CD4-positive, alpha-beta T cell treated with Interleukin-15 for 1 hour (primary cell): ENCODE data around the gene SMIM36.
"Not testable (repeated sequence)": the region's sequence is repeated elsewhere in the genome, so short reads cannot be mapped to it uniquely, and the experiment has no call there.

ENCODE experiments used
- DNase-seq: peaks from one replicate; pipeline ENCODE4 v3.0.0-alpha.2; 2020

The SMIM36 gene

DNA sequence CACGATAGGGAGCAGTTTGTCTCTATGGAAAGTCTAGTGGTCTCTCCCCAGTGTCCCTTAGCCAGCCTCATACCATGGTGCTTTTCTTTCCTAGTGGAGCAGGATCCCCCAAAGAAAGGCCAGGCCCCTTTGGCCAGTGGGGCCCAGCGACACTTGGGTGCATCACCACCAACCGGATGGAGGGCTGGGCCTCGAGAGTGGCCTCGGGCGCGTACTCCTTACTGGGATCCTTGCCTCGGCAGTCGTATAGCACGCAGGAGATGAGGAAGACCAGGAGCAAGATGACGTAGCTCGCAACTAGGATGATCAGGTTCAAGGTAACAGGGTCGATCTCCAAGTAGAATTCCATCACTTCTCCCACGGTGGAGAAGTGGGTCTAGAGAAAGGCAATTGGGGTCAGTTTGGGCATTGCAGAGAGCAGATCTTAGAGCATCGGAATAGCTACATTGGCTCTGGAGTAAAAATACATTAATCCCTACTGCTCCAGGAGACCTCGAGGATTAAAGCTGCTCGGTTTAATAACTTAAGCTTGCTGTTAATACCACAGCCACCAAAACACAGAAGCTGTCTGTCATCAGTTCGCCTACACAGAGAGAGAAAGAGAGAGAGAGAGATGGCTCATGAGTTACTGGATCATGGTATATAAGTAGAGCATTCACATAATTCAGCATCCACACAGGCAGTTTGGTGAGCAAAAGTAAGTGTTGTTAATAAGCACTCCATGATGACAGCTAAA lies at the start of gene SMIM36:
Gene SMIM36 (minus strand): TSS at position 467 of the 736 bp plus-strand sequence.
- no peak for DNase-seq

DNA sequence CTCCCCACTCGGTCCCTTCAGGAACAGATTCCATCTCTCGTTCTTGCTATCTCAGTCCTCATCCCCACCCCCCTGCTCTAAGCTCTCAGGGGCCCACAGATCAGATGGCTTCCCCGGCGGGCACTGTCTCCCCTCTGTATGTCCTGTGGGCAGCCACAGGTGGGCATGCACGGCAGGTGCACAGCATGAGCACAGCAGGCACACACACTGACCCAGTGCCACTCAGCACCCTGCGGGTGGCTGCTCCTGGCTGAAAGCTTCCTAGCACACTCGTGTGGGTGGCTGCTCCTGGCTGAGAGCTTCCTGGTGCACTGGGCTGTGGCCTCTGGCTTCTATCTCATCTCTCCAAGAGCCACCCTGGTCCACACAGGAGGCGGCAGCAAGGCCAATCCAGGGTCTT lies 44.5 kb upstream of the SMIM36 start:
- no peak for DNase-seq

GRCh38 chr17:55549140-55549539 lies 37.9 kb upstream of the SMIM36 start:
- DNase-seq: no peak

DNA sequence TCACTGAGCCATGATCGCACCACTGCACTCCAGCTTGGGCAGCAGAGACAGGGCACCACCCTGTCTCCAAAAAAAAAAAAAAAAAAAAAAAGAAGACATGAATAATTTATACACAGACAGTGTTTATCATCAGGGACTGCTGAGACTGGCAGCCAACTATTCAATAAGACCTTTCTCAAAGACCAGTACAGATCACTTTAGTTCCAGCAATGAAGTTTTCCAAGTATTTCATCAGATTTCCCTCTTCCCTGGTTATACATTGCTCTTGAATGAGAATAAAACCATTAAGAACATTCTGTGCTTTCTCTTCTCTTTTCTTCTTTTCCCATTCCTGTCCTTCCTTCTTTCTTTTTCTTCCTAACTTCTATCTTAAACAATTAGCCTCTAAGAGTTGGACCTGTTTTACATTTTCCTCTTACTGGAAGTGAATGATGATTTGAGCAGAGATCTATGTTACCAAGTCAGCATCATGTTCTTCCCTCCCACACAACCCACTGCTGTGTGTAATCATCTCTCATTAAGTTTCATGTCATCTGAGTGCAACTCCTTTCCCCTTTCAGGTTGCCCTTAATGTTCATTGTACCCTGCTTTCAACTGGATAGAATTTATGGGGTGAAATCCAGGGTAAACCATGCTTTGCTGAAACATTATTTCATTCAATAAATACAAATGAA lies 35.9 kb upstream of the SMIM36 start:
- no peak for DNase-seq

DNA sequence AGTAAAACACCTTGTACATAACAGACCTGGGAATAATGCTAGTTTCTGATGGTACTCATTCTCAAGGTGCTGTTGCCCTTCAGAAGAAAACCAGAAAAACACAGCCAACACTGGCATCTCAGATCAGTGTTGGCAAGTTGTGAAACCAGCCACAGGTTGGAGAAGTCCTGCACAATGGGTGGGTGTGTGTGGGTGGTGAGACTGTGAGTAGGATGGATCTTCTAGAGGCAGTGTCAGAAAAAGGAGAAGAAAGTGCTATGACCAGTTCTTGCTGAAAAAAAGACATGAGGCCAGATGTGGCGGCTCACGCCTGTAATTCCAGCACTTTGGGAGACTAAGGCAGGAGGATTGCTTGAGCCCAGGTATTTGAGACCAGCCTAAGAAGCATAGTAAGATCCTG lies 35.2 kb upstream of the SMIM36 start:
- DNase-seq: no peak

DNA sequence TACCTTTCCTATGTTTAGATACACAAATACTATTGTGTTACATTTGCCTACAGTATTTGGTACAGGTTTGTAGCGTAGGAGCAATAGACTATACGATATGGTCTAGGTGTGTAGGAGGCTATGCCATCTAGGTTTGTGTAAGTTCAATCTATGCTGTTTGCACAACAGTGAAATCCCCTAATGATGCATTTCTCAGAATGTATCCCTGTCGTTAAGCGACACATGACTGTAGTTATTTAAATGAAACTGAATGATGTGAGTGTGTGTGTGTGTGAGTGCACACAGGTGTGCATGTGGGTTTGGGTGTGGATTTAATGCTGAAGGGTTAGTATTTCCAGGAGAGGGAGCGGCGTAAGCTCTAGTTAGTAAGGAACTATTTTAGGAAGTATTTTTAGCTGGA lies 34.6 kb upstream of the SMIM36 start:
- DNase-seq: no peak

DNA sequence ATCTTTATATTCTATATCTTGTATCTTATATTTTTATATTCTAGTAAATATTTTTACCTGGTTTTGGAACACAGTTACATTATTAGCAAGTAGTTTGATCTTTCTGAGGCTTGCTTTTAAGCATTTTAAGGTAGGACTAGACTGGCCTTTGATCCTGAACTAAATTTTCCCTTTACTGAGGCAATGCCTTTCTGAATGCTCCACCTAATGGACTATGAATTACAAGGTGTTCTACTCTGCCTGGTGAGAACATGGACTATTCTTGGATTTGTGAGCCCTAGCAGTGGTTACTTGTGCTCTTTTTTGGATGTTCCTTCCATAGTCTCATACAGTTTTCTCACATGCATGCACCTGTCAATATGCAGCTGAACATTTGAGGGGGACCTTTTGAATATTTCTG lies 32.5 kb upstream of the SMIM36 start:
- no peak for DNase-seq

DNA sequence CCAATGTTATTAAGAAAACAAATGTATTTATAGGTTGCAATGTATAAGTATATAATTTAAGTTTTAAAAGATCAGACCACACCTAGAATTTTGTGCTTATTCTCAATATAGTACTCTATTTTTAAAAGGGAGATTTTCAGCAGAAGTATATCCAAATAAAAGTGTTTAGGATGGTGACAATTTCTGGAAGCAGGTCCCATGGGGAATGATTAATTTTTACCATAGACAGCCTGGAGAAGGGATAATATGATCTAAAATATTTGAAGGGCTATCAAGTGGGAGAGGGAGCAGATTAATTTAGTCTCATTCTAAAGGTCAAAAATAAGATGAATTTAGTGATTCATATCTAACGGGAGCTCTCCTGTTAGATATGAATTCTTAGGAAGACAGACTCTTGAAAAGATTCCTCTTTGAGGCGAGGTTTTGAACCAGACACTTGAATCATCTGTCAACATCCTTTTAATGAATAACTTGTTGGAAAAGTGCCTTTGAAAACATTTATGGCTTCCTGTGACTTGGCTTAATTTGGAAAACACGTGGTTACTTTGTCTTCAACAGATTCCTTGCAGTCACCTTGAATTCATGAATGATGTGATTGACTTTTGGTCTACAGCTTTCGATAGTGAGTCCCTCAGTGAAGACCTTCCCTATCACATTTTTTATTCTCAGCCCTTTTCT lies 29.3 kb upstream of the SMIM36 start:
- no peak for DNase-seq

GRCh38 chr17:55536205-55536604 lies 25.0 kb upstream of the SMIM36 start:
- DNase-seq: no peak

- DNase-seq: no peak
These were observed 22.4 kb upstream of the SMIM36 start for GRCh38 chr17:55533608-55534007.

- no peak for DNase-seq
These were observed 21.4 kb upstream of the SMIM36 start for GRCh38 chr17:55532670-55533069.

DNA sequence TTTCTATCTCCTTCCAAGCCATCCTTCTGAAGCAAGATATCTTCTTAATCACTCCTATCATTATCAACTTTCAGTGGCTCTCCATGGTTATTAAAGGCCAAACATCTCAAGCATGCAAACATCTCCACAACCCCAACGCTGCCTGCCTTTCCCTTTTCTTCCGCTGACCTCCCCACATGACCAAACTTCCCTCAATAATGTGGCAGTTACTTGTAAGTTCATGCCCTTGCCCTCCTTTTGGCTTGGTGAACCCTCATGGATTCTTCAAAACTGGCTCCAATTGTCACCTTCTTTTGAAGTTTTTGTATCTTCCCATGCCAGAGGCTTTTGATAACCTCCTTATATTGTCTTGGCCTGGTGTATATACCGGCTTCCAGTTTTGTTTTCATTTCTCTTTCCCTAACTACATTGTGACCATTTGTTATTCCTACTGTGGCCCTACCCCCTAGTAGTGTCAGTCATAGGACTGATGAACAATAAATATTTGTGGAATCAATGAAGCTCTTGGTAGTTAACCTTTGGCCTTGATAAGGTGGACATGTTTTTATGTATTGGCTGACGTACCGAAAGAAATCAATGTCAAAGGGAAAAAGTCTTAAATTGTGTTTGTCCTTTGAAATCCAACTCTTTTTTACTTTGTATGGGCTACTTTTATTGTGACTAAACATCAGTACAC lies 19.9 kb upstream of the SMIM36 start:
- no peak for DNase-seq

DNA sequence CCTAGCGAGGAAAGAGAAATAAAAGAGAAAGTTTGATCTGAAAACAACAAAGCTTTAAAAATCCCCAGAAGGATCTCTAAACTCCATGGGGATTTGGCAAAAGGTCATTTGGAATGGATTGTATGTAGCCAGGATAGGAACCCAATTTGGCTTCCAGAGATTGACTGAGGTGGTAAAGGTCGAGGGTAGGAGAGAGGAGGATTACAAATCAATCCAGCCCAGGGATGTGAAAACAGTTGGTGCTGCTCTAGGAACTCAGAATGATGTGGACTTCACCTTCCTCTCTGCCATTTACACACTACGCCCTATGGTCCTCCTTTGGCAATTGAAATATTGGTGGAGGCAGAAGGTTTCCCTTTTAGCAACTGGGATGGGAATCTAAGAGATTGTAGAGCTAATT lies 18.8 kb upstream of the SMIM36 start:
- DNase-seq: no peak

- DNase-seq: no peak
These were observed 16.4 kb upstream of the SMIM36 start for GRCh38 chr17:55527540-55528118.

- DNase-seq: no peak
These were observed 13.4 kb upstream of the SMIM36 start for GRCh38 chr17:55524440-55525220.

- not testable (repeated sequence) for DNase-seq
These were observed 11.8 kb upstream of the SMIM36 start for GRCh38 chr17:55523032-55523431.

GRCh38 chr17:55521186-55521585 lies 9.9 kb upstream of the SMIM36 start:
- no peak for DNase-seq

DNA sequence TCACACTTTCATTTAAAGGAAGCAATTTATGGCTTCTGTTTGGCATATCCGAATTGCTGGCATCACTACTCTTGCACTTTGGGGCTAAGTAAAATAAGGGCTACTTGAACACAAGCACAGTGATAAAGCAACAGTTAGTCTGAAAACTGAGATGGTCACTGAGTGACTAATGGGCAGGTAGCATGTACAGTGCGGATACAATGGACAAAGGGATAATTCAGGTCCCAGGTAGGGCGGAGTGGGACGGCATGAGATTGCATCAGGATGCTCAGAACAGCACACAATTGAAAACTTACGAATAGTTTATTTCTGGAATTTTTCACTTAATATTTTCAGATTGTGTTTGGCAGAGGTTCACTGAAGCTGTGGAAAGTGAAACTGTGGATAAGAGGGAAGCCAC lies 9.2 kb upstream of the SMIM36 start:
- DNase-seq: no peak

DNA sequence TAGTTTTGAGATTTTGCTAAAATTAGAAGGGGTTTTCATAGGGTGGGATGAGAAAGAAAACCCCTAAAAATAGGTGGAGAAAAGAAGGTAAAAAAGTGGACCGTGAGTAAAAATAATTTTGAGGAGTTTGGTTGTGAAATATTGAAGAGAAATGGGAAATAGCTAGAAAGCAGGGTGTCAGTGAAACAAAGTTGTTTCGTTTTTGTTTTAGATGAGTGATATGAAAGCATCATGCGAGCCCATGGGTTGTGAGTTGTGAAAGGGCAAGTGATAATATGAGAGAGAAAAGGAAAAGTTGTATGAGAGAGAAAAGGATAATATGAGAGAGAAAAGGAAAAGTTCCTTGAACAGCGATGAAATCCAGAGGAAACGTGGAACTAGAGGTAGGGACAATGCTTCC lies 7.3 kb upstream of the SMIM36 start:
- no peak for DNase-seq

DNA sequence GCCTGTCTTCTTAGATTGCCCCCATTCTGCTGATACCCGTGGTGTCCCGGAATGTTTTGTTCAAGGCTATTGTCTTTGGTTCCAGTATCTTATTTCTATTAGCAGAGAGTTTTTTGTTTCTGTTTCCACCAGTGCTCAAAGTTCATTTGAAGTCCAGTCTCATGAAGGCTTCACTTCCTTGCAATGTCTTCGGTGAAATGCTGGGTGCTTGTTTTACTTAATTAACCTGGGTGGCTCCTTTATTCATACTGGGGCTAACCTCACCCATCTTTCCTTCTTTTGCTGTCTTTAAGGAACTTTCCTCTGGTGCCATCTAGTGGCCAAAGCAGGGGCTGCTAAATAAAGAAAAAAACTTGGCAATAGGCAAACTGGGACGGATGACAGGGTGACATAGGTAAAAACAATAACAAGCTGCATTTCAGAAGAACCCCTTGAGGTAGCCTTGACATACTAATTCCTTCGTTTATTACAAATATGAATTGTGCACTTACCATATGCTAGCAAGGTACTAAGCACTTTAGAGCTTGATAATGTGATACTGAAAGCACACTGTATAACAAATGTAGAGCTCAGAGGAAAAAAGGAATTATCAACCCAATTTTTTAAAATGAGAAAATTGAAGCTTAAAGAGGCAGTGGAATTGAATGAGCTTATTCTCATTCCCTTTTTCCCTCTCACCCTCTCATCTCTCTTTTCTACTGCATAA lies 2.8 kb upstream of the SMIM36 start:
- peak; percentile 56 for DNase-seq

DNA sequence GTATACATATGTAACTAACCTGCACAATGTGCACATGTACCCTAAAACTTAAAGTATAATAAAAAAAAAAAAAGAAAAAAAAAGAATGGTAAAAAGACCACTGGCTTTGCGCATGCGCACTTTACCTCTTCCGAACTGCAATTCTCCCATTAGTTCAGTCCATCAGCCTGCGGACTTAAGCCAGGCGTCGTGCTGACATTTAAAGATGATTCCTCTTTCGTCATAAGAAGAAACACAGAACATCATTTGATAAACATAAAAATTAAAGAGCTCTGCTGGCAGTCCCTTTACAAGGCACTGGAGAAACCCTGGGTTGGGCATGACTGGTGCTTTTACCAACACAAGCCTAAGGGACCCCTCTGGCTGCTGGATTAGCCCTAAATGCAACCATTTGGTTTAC lies 3.6 kb downstream of the SMIM36 start:
- DNase-seq: not testable (repeated sequence)

- DNase-seq: not testable (repeated sequence)
These were observed 9.6 kb downstream of the SMIM36 start for GRCh38 chr17:55501626-55502025.
